ENCODE data around the gene BDKRB2.
"Not testable (repeated sequence)": the region's sequence is repeated elsewhere in the genome, so short reads cannot be mapped to it uniquely, and the experiment has no call there.

Gene BDKRB2

GRCh38 chr14:96242126-96242525 is 37.5 kb downstream of the BDKRB2 start:
- no peak for TF ChIP-seq CTCF (IDR thresholded peaks at IDR 0.05; ENCODE audit: low read length)
- TF ChIP-seq EZH2 (IDR thresholded peaks at IDR 0.05; ENCODE audit: borderline replicate concordance, low read length): no peak

GRCh38 chr14:96243785-96244184 is 39.1 kb downstream of the BDKRB2 start:
- Histone ChIP-seq H3K4me3 (ENCODE audit: low read depth, low read length, poor library complexity, severe bottlenecking) (no peak overlapping the region), H3K36me3 (ENCODE audit: insufficient read depth, low read length) (no peaks in the 10 kb centered on the region), H3K9me2 (ENCODE audit: low read depth, low read length) (no peaks in the 10 kb centered on the region), H3K79me2 (ENCODE audit: insufficient read depth, low read length) (no peaks in the 10 kb centered on the region), H3K27ac (ENCODE audit: low read depth, low read length, poor library complexity, severe bottlenecking) (no peak overlapping the region), H3K4me1 (ENCODE audit: insufficient read depth, low read length, severe bottlenecking) (no peaks in the 10 kb centered on the region), H3K4me2 (ENCODE audit: low read length) (no peak overlapping the region), H4K20me1 (ENCODE audit: insufficient read depth, low read length) (no peaks in the 10 kb centered on the region), H3F3A (ENCODE audit: insufficient read depth, low read length) (no peaks in the 10 kb centered on the region), H3K9ac (ENCODE audit: low read length) (no peak overlapping the region), H3K9me3 (ENCODE audit: low read length) (no peaks in the 10 kb centered on the region), H2AFZ (ENCODE audit: low read length) (no peak overlapping the region), H3K27me3 (ENCODE audit: insufficient read depth, low read length) (no peaks in the 10 kb centered on the region)
- no peak for TF ChIP-seq EZH2 (IDR thresholded peaks at IDR 0.05; ENCODE audit: borderline replicate concordance, low read length)
- no peak for TF ChIP-seq CTCF (IDR thresholded peaks at IDR 0.05; ENCODE audit: low read length)

More at GRCh38 chr14:96242126-96242525, 37.5 kb downstream of the BDKRB2 start:
- no peak overlapping the region for H3K9ac ChIP-seq (ENCODE audit: low read length)
- no peak overlapping the region for H2AFZ ChIP-seq (ENCODE audit: low read length)
- no peak overlapping the region for H3K27ac ChIP-seq (ENCODE audit: low read depth, low read length, poor library complexity, severe bottlenecking)
- H3K4me2 ChIP-seq (ENCODE audit: low read length): no peak overlapping the region
- H3K27me3 ChIP-seq (ENCODE audit: insufficient read depth, low read length): 0 out of 2 replicates have a peak, but pooled peaks cover under 1% of the 10 kb centered on the region
- H3F3A ChIP-seq (ENCODE audit: insufficient read depth, low read length): no peaks in the 10 kb centered on the region
- H3K79me2 ChIP-seq (ENCODE audit: insufficient read depth, low read length): no peaks in the 10 kb centered on the region
- no peaks in the 10 kb centered on the region for H3K36me3 ChIP-seq (ENCODE audit: insufficient read depth, low read length)
- no peaks in the 10 kb centered on the region for H3K9me3 ChIP-seq (ENCODE audit: low read length)
- H3K4me3 ChIP-seq (ENCODE audit: low read depth, low read length, poor library complexity, severe bottlenecking): no peak overlapping the region
- H3K4me1 ChIP-seq (ENCODE audit: insufficient read depth, low read length, severe bottlenecking): no peaks in the 10 kb centered on the region
- H4K20me1 ChIP-seq (ENCODE audit: insufficient read depth, low read length): no peaks in the 10 kb centered on the region
- H3K9me2 ChIP-seq (ENCODE audit: low read depth, low read length): no peaks in the 10 kb centered on the region

- not testable (repeated sequence) for H2AFZ ChIP-seq (ENCODE audit: low read length); H3K9me3 ChIP-seq (ENCODE audit: low read length); H3K4me2 ChIP-seq (ENCODE audit: low read length); H3K4me3 ChIP-seq (ENCODE audit: low read depth, low read length, poor library complexity, severe bottlenecking); H3K9ac ChIP-seq (ENCODE audit: low read length); H3K27ac ChIP-seq (ENCODE audit: low read depth, low read length, poor library complexity, severe bottlenecking); H3K79me2 ChIP-seq (ENCODE audit: insufficient read depth, low read length); H3K9me2 ChIP-seq (ENCODE audit: low read depth, low read length); H3F3A ChIP-seq (ENCODE audit: insufficient read depth, low read length); H3K4me1 ChIP-seq (ENCODE audit: insufficient read depth, low read length, severe bottlenecking); H3K36me3 ChIP-seq (ENCODE audit: insufficient read depth, low read length); H3K27me3 ChIP-seq (ENCODE audit: insufficient read depth, low read length); H4K20me1 ChIP-seq (ENCODE audit: insufficient read depth, low read length)
Observed at GRCh38 chr14:96245074-96245473, 40.4 kb downstream of the BDKRB2 start.

- Histone ChIP-seq H3K4me2 (ENCODE audit: low read length) (no peak overlapping the region), H3K4me1 (ENCODE audit: insufficient read depth, low read length, severe bottlenecking) (no peaks in the 10 kb centered on the region), H2AFZ (ENCODE audit: low read length) (no peak overlapping the region), H3K9ac (ENCODE audit: low read length) (no peak overlapping the region), H3K4me3 (ENCODE audit: low read depth, low read length, poor library complexity, severe bottlenecking) (no peak overlapping the region), H3F3A (ENCODE audit: insufficient read depth, low read length) (no peaks in the 10 kb centered on the region), H3K79me2 (ENCODE audit: insufficient read depth, low read length) (no peaks in the 10 kb centered on the region), H3K9me3 (ENCODE audit: low read length) (no peaks in the 10 kb centered on the region), H3K27me3 (ENCODE audit: insufficient read depth, low read length) (no peaks in the 10 kb centered on the region), H3K27ac (ENCODE audit: low read depth, low read length, poor library complexity, severe bottlenecking) (no peak overlapping the region), H3K9me2 (ENCODE audit: low read depth, low read length) (no peaks in the 10 kb centered on the region), H4K20me1 (ENCODE audit: insufficient read depth, low read length) (no peaks in the 10 kb centered on the region), H3K36me3 (ENCODE audit: insufficient read depth, low read length) (no peaks in the 10 kb centered on the region)
- TF ChIP-seq EZH2 (IDR thresholded peaks at IDR 0.05; ENCODE audit: borderline replicate concordance, low read length) (no peak), CTCF (IDR thresholded peaks at IDR 0.05; ENCODE audit: low read length) (no peak)
Observed at GRCh38 chr14:96245710-96246538, 41.3 kb downstream of the BDKRB2 start.

All from OCI-LY1 (cell line).